GM13977 (cell line): ENCODE measurements around the gene CLDN10.

Source experiments
- DNase-seq: peaks from one replicate; pipeline ENCODE4 v3.0.0; 2012; ENCODE audit warnings: low spot score
- CTCF ChIP-seq: IDR thresholded peaks from 2 replicates; pipeline ENCODE4 v1.5.1; 2012; ENCODE audit warnings: mild to moderate bottlenecking, control low read depth; ENCODE audit not compliant: insufficient read depth; ENCODE audit errors: extremely low read depth, missing control alignments
- in situ Hi-C: fragments of 300-500 bp; cut with MboI; formaldehyde crosslinking; loops from one replicate; pipeline ENCODE4 v1.12.0; 2022; ENCODE audit warnings: low sequenced_read_pairs, low pct_unique_long_range_greater_than_20kb, mixed read lengths, inconsistent platforms; ENCODE audit not compliant: unreplicated experiment

CLDN10 gene

GRCh38 chr13:95601906-95602305, 49.4 kb downstream of the CLDN10 start:
- no peak for DNase-seq
- TF ChIP-seq CTCF = no peak
- in situ Hi-C loops = loop anchor here (25.0 kb wide), 1 partner anchor 235 kb away; no protein-coding TSS in a partner anchor

DNA sequence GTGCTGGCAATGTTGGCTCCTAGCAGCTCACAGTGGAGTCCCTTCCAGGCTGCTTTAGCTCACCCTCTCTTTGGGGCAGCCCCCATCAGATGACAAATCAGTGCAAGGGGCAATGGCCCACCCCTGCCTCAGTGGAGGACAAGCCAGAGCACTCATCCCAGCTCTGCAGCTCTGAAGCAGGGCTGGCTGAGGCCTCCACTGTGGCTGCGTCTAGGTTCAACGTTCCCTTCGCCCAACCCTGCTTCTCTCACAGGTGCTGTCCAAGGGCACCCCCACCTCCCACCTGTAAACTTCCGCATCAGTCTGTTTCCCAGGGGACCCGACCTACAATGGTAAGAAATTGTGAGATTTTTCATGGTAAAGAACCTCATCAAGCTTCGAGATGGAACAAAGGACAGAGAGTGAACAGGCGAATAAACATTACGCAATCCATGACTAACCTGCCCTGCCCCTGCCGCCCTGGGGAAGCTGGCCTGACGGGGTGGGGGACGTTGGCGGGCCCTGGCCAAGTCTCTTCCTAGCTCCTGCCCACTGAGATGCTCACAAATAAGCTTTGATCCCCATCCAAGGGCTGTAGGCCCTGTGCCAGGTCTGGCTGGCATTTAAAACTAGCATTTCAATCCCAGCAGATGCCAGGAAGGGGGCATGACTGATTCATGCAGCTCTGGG, 51.5 kb downstream of the CLDN10 start:
- no peak for DNase-seq
- in situ Hi-C loops = loop anchor here (25.0 kb wide), 1 partner anchor 233 kb away; no protein-coding TSS in a partner anchor
- no peak for TF ChIP-seq CTCF

DNA sequence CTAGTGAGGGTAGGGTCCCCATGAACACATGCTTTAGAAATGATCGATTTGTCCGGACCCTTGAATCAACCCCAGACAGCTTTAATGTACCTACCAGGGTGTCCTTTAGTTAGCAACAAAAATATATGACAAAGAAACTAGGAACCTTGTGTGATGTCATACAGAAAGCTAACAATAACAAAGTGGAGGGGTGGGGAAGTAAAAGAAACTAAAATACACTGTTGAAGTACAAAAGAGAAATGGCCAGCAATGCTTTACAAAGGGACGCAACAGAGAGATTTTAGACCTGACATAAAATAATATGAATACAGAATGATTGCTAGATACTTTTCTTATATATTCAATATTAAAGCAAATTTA, 52.0 kb downstream of the CLDN10 start:
- TF ChIP-seq CTCF = no peak
- in situ Hi-C loops = loop anchor here (25.0 kb wide), 1 partner anchor 233 kb away; no protein-coding TSS in a partner anchor
- DNase-seq = no peak

DNA sequence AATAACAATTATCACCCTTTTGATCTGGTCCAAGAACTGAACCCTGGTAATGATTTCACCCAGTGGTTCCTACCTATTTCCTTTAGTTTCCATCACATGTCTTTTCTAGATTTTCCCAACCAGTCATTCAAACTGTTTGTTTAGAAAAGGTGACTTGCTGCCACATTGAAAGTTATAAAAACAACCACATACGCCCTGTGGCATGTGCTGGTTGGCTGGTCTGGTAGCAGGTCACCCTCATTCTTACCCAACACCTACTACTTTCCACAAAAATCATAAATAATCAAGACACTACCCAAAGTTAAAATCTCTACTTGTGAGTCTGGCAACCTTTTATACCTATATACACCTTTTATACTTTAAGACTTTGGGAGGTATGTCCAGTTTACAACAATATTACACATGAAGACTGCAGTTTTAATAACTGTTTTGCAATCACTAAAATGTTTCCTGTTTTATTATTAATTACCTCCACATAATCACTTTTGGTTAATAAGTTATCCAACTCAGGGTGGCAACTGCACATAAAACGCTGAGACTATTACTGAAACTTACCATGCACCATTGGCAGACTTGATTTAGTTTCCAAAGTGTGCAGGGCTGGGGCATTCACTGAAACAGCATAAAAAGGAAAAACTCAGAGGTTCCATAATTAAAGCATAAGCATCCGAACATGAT, 53.1 kb downstream of the CLDN10 start:
- TF ChIP-seq CTCF = no peak
- in situ Hi-C loops = loop anchor here (25.0 kb wide), 1 partner anchor 232 kb away; no protein-coding TSS in a partner anchor
- DNase-seq = no peak

DNA sequence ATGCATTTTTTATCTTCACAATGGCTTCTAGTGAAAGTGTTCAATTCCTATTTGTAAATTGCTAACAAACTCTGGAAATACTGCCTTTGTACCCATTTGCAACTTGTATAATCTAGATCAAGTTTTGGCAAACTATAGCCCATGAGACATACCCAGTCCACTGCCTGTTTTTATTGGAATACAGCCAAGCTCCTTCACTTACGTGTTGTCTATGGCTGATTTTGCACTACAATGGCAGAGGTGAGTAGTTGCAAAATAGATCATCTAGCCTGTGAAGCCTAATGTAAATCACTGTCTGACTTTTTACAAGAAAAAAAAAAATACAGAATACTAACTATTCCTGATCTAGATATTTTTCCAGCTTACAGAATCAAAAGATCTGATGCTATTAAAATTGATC, 54.8 kb downstream of the CLDN10 start:
- in situ Hi-C loops = loop anchor here (25.0 kb wide), 1 partner anchor 230 kb away; no protein-coding TSS in a partner anchor
- no peak for DNase-seq
- TF ChIP-seq CTCF = no peak

DNA sequence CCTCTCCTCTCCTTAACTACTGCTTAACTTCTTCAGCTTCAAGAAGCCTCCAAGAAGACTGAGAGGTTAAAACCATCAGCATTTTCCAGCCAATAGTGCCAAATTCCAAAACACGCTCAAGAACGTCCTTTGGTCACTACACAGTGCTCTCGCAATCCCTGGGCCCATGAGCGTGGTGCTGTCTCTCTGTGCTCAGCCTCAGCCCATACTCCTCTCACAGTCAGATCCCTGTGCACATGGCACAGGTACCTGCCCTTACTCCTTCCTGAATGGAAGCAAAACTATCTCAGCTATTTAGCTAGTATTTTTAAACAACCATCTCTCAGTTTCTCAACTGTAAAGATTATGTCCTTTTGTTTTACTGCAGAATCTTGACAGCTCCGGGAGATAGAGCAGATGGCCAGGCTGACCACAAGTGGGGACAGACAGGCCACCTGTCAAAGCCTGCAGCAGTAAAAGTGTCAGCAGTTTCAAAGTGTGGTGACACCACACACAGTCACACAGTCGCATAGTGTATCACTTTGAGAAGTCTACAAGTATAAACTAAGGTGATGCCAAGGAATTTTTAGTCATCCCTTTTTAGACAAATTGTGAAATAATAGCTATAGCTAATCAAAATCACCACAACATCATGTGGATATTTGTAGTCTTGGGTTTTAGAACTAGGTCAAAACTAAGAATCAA, 56.3 kb downstream of the CLDN10 start:
- in situ Hi-C loops = loop anchor here (25.0 kb wide), 1 partner anchor 229 kb away; no protein-coding TSS in a partner anchor
- TF ChIP-seq CTCF = no peak
- DNase-seq = no peak
